ENCODE data around the gene KCNN1.
"Not testable (repeated sequence)": the region's sequence is repeated elsewhere in the genome, so short reads cannot be mapped to it uniquely, and the experiment has no call there.

- not testable (repeated sequence) for TF ChIP-seq CTCF (IDR thresholded peaks at IDR 0.05; ENCODE audit: low read length); EZH2 (IDR thresholded peaks at IDR 0.05; ENCODE audit: borderline replicate concordance, low read length)
These were observed 65.2 kb downstream of the KCNN1 start for GRCh38 chr19:18032102-18032501.
